ENCODE measurements around the gene HIVEP2. TPM values are rescaled to one million over a fixed set of nuclear protein-coding genes. Genes with fewer than 3 reads are reported as not detected.

HIVEP2 gene
- total RNA-seq, 2 experiments from 2014 or later, result 48.4 to 48.6 TPM

GRCh38 chr6:142721215-142721920 is 223.6 kb downstream of the HIVEP2 start:
- Histone ChIP-seq H3K4me3 (ENCODE audit: low read length) (no peak overlapping the region), H3K4me1 (ENCODE audit: insufficient read depth, low read length) (peaks cover 4% of the 10 kb centered on the region), H3K27ac (ENCODE audit: low read depth in 1 of 2, low read length in 2 of 2) (no peak overlapping the region), H3K9me3 (ENCODE audit: control insufficient read depth in 1 of 2, insufficient read depth in 1 of 2, low read length in 2 of 2) (peaks cover 0 to 19% of the 10 kb centered on the region in 2 experiments), H3K27me3 (ENCODE audit: control insufficient read depth in 1 of 2, insufficient read depth in 2 of 2, low read length in 2 of 2) (no peaks in the 10 kb centered on the region), H3K36me3 (ENCODE audit: insufficient read depth, low read length) (no peaks in the 10 kb centered on the region)
- Mint-ChIP-seq H3K27ac (no peak overlapping the region), H3K9me3 (peaks cover 12% of the 10 kb centered on the region), H3K27me3 (no peaks in the 10 kb centered on the region), H3K4me1 (ENCODE audit: low read depth) (peaks cover 4% of the 10 kb centered on the region), H3K36me3 (ENCODE audit: low read depth) (no peaks in the 10 kb centered on the region), H3K4me3 (no peak overlapping the region)
- ATAC-seq (ENCODE audit: poor library complexity) (no peak), DNase-seq (no peak)
- ChIA-PET POLR2A (no interaction called here), CTCF (no interaction called here)
- intact Hi-C loops (cut with DNase I, micrococcal nuclease), result no loop called here
- no peak for TF ChIP-seq CTCF (IDR thresholded peaks at IDR 0.05)

- H3K4me1 Mint-ChIP-seq (ENCODE audit: low read depth), result peaks cover 6% of the 10 kb centered on the region
- no peaks in the 10 kb centered on the region for H3K27me3 ChIP-seq (ENCODE audit: control insufficient read depth in 1 of 2, insufficient read depth in 2 of 2, low read length in 2 of 2)
- H3K36me3 Mint-ChIP-seq (ENCODE audit: low read depth), result no peaks in the 10 kb centered on the region
- TF ChIP-seq CTCF (IDR thresholded peaks at IDR 0.05), result no peak
- intact Hi-C loops (cut with DNase I, micrococcal nuclease), result no loop called here
- H3K4me1 ChIP-seq (ENCODE audit: insufficient read depth, low read length), result no peaks in the 10 kb centered on the region
- peaks cover 0 to 19% of the 10 kb centered on the region in 2 experiments for H3K9me3 ChIP-seq (ENCODE audit: control insufficient read depth in 1 of 2, insufficient read depth in 1 of 2, low read length in 2 of 2)
- H3K27me3 Mint-ChIP-seq, result no peaks in the 10 kb centered on the region
- no peak overlapping the region for H3K27ac Mint-ChIP-seq
- POLR2A ChIA-PET, result no interaction called here
- no peak overlapping the region for H3K4me3 Mint-ChIP-seq
- no peak overlapping the region for H3K4me3 ChIP-seq (ENCODE audit: low read length)
- H3K27ac ChIP-seq (ENCODE audit: low read depth in 1 of 2, low read length in 2 of 2), result no peak overlapping the region
- ATAC-seq (ENCODE audit: poor library complexity) (no peak), DNase-seq (no peak)
- CTCF ChIA-PET, result no interaction called here
- H3K9me3 Mint-ChIP-seq, result peaks cover 12% of the 10 kb centered on the region
- no peaks in the 10 kb centered on the region for H3K36me3 ChIP-seq (ENCODE audit: insufficient read depth, low read length)
Observed at GRCh38 chr6:142718667-142719191, 226.2 kb downstream of the HIVEP2 start.

- no peak for TF ChIP-seq CTCF (IDR thresholded peaks at IDR 0.05)
Observed at GRCh38 chr6:142716097-142716496, 228.9 kb downstream of the HIVEP2 start.

More at GRCh38 chr6:142716097-142716496, 228.9 kb downstream of the HIVEP2 start:
- no peak overlapping the region for H3K4me3 Mint-ChIP-seq
- ATAC-seq (ENCODE audit: poor library complexity) (no peak), DNase-seq (no peak)
- no peaks in the 10 kb centered on the region for H3K36me3 Mint-ChIP-seq (ENCODE audit: low read depth)
- H3K27me3 Mint-ChIP-seq, result no peaks in the 10 kb centered on the region
- H3K4me1 Mint-ChIP-seq (ENCODE audit: low read depth), result peaks cover 6% of the 10 kb centered on the region
- H3K27ac ChIP-seq (ENCODE audit: low read depth in 1 of 2, low read length in 2 of 2), result no peak overlapping the region
- no peaks in the 10 kb centered on the region for H3K36me3 ChIP-seq (ENCODE audit: insufficient read depth, low read length)
- H3K4me1 ChIP-seq (ENCODE audit: insufficient read depth, low read length), result no peaks in the 10 kb centered on the region
- ChIA-PET POLR2A (interaction anchor here (0.7 kb wide), 1 partner anchor 249 kb away, joined by 3 read pairs; no protein-coding TSS in a partner anchor), CTCF (no interaction called here)
- peaks cover 0 to 19% of the 10 kb centered on the region in 2 experiments for H3K9me3 ChIP-seq (ENCODE audit: control insufficient read depth in 1 of 2, insufficient read depth in 1 of 2, low read length in 2 of 2)
- intact Hi-C loops (cut with DNase I, micrococcal nuclease), result no loop called here
- H3K27me3 ChIP-seq (ENCODE audit: control insufficient read depth in 1 of 2, insufficient read depth in 2 of 2, low read length in 2 of 2), result no peaks in the 10 kb centered on the region
- H3K27ac Mint-ChIP-seq, result no peak overlapping the region
- H3K9me3 Mint-ChIP-seq, result peaks cover 12% of the 10 kb centered on the region
- H3K4me3 ChIP-seq (ENCODE audit: low read length), result no peak overlapping the region
